K562 (cell line): ENCODE data around the gene ASPA.

Experiments
- BRCA1 ChIP-seq, 2 experiments: fragments of 450-650 bp in 1 of 2; sonication (generic) in 1 of 2; formaldehyde crosslinking in 1 of 2; IDR thresholded peaks; 2 replicates each; pipeline versions ENCODE4 v1.5.0 to v1.6.1; 2017 to 2020; ENCODE audit warnings: mild to moderate bottlenecking in 1 of 2, missing genetic modification reagents in 1 of 2
- CBX5 ChIP-seq: IDR thresholded peaks from 2 replicates; pipeline ENCODE4 v1.6.1; 2014; ENCODE audit warnings: low read depth, borderline replicate concordance
- CHD2 ChIP-seq: IDR thresholded peaks from 2 replicates; pipeline ENCODE4 v1.6.1; 2011; ENCODE audit warnings: low read depth, low read length
- GABPA ChIP-seq: fragments of 200-800 bp; sonication (Bioruptor generic); conservative IDR thresholded peaks from 2 replicates; pipeline ENCODE4 v1.6.1; 2016; ENCODE audit warnings: low read depth, missing genetic modification characterization, missing compliant biosample characterization
- MTA1 ChIP-seq: fragments of 450-650 bp; IDR thresholded peaks from 2 replicates; pipeline ENCODE4 v1.6.1; 2017; ENCODE audit warnings: borderline replicate concordance
- PHB ChIP-seq: fragments of 250-450 bp; sonication (Bioruptor Pico); IDR thresholded peaks from 2 replicates; pipeline ENCODE4 v1.5.0; 2021
- RBFOX2 ChIP-seq: fragments of 200-400 bp; formaldehyde crosslinking; IDR thresholded peaks from 2 replicates; pipeline ENCODE4 v1.6.1; 2017; ENCODE audit warnings: low read depth, mild to moderate bottlenecking, low read length, moderate library complexity
- SIRT6 ChIP-seq: IDR thresholded peaks from one replicate; pipeline ENCODE4 v1.6.1; 2012; ENCODE audit warnings: low read depth, mild to moderate bottlenecking, control low read depth, inconsistent platforms, low read length, moderate library complexity
- TF ChIP-seq, protein P1 (sequence below), 2 experiments: fragments of 450-650 bp in 1 of 2; sonication (generic) in 1 of 2; formaldehyde crosslinking in 1 of 2; IDR thresholded peaks in 1 of 2; conservative IDR thresholded peaks in 1 of 2; 2 replicates each; pipeline versions ENCODE4 v1.6.1 to v1.8.1; 2016 to 2023; ENCODE audit warnings: mild to moderate bottlenecking in 2 of 2, moderate library complexity in 2 of 2, inconsistent platforms in 1 of 2, missing genetic modification reagents in 1 of 2

DNA sequence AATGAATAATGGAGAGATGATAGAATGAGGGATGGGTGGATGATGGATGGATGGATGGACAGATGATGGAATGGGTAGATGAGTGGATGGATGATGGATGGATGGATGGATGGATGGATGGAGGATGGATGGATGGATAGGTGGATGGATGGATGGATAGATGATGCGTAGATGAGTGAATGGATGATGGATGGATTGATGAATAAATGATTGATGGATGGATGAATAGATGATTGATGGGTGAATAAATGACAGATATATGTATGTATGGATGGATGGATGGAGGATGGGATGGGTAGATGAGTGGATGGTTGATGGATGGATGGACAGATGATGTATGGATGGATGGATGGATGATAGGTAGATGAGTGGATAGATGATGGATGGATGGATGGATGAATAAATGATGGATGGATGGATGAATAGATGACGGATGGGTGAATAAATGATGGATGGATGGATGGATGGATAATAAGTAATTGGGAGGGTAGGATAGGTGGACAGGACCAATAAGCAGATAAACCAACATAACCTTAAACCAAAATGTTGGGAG lies 73.9 kb downstream of the ASPA start:
- TF ChIP-seq SIRT6 (no peak), CBX5 (no peak), GABPA (tag) (no peak), MTA1 (no peak), BRCA1 (IDR thresholded peaks at IDR 0.05) (no peak), BRCA1 (CRISPR knock-in tag; IDR thresholded peaks at IDR 0.05) (no peak), CHD2 (no peak), PHB (CRISPR knock-in tag) (no peak), RBFOX2 (no peak)
- TF ChIP-seq, protein P1, sequence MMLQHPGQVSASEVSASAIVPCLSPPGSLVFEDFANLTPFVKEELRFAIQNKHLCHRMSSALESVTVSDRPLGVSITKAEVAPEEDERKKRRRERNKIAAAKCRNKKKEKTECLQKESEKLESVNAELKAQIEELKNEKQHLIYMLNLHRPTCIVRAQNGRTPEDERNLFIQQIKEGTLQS (IDR thresholded peaks at IDR 0.05): no peak
- TF ChIP-seq, protein P1 (CRISPR knock-in tag; conservative IDR thresholded peaks at IDR 0.05): no peak
